RPMI8226 (cell line): ENCODE measurements around the gene VPS52.

Source experiments
- DNase-seq: peaks from one replicate; pipeline ENCODE4 v3.0.0-alpha.2; 2015

VPS52 gene

GRCh38 chr6:33208091-33208967, 63.3 kb downstream of the VPS52 start, which contains the start of gene RING1:
RING1 (plus strand) TSS chr6:33208500; CDS start chr6:33208823, 323 bp downstream.
- peak; percentile 87 for DNase-seq

- peak; percentile 26 for DNase-seq
Measured at GRCh38 chr6:33207552-33208090, 64.1 kb downstream of the VPS52 start.

GRCh38 chr6:33206864-33207551, 64.7 kb downstream of the VPS52 start:
- no peak for DNase-seq

- no peak for DNase-seq
Measured at GRCh38 chr6:33206027-33206863, 65.4 kb downstream of the VPS52 start.

- DNase-seq, result peak; percentile 57
Measured at GRCh38 chr6:33205191-33206026, 66.3 kb downstream of the VPS52 start.

- peak; percentile 96 for DNase-seq
Measured at GRCh38 chr6:33204415-33205190, 67.1 kb downstream of the VPS52 start, which contains the start of gene HSD17B8. HSD17B8 (plus strand) TSS chr6:33204655; CDS start chr6:33204669, 14 bp downstream.

GRCh38 chr6:33204165-33204414, 67.6 kb downstream of the VPS52 start:
- no peak for DNase-seq

- DNase-seq, result no peak
Measured at GRCh38 chr6:33203443-33204164, 68.1 kb downstream of the VPS52 start.

- DNase-seq, result no peak
Measured at GRCh38 chr6:33202799-33203198, 68.9 kb downstream of the VPS52 start.

- no peak for DNase-seq
Measured at GRCh38 chr6:33201935-33202334, 69.7 kb downstream of the VPS52 start.

GRCh38 chr6:33201147-33201545, 70.5 kb downstream of the VPS52 start:
- no peak for DNase-seq
